DMS153 (cell line): ENCODE results near the gene STS.

Experiments used
- DNase-seq: peaks from one replicate; lab custom pipeline; 2025; lab: John Stamatoyannopoulos, UW

STS gene, protein sequence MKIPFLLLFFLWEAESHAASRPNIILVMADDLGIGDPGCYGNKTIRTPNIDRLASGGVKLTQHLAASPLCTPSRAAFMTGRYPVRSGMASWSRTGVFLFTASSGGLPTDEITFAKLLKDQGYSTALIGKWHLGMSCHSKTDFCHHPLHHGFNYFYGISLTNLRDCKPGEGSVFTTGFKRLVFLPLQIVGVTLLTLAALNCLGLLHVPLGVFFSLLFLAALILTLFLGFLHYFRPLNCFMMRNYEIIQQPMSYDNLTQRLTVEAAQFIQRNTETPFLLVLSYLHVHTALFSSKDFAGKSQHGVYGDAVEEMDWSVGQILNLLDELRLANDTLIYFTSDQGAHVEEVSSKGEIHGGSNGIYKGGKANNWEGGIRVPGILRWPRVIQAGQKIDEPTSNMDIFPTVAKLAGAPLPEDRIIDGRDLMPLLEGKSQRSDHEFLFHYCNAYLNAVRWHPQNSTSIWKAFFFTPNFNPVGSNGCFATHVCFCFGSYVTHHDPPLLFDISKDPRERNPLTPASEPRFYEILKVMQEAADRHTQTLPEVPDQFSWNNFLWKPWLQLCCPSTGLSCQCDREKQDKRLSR

DNA sequence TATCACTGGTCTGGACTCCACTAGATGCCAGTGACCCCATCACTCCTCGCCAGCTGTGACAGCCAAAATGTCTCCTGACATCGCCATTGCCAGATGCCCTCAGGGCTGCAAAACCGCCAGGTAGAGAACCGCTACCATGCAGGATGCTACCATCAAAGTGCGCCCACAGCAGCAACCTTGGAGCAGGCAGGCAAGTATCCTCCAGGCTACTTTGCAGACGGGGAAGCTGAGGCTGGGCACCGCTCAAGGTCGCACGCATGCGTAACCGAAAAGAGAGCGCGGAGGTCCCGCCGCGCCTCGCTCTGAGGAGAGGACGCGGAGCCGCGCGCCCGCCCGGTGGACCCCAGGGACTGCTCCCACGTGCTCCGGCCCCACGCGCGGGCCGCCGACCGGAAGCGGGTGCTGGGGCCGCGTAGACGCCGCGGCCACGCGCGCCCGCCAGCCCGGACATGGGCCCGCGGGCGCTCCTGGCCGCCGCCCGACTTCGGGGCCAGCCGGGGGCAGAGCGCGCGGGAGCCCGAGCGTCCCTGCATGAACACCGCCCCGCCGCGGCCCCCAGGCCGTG is at the start of gene STS:
Gene STS (plus strand): TSS at position 300 of the 565 bp plus-strand sequence. CDS start 105,488 bp downstream, outside the sequence.
- DNase-seq: no peak

DNA sequence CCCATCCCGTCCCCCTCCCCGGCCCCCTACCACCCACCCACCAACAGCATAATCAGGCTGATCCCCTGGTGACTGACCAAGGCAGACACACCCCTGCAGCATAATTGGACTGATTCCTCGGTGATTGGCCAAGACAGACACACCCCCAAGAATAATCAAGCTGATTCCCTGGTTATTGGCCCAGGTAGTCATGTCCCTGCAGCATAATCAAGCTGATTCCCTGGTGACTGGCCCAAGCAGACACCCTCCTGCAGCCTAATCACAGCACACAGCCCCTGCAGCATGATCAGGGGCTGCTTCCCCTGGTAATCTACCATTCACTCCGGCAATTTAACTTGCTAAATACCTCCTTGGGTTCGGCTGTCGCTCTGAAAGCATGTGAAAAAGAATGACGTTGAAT is 47.5 kb upstream of the STS start:
- DNase-seq: no peak

DNA sequence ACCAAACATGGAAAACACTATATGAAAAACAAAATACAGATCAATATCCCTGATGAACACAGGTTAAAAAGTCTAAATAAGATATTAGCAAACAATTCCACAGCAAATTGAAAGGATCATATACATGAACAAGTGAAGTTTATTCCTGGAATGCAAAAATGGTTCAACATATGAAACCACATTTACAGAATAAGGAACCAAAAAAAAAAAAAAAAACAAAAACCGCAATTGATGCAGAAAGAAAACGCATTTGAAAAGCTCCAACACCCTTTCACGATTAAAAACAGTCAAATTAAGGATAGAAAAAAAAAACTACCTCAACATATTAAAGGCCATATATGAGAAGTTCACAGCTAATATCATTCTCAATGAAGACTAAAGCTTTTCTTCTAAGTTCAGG is 45.4 kb upstream of the STS start:
- DNase-seq: no peak

DNA sequence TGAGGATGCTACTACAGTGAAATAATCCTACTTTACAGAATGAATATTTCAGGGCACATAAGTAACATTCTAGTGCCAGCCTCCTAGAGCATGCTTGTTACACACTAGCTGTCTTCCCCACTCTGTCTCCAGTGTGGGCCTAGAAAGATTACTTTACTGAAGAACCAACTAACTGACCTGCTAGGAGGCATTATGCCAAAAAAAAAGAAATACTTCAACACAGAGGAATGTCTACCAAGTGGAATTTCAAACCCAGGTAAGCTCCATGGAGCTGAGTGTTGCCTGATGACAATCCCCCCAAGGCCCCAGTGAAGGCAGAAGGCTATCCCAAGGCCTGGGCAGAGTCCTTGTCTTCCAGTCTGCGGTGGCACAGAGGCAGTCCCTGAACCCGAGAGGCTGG is 40.9 kb upstream of the STS start:
- DNase-seq: no peak

DNA sequence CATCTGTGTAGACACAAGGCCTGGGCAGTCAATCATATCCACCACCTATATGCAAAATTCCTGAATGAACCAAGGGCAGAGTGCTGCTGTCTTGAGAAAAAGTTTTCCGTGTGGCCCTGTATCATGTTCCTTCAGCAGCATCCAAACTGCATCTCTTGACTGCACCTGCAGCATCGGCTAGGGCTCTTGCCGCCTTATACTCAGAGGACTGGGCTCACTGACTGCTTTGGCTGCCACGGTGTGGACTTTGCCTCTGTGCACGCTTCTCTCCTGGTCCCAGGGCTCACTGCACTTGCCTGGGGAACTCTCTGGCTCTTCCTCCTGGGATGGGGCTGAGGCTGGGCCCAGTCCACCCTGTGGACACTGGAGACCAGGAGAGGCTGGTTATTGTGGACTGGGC is 39.5 kb upstream of the STS start:
- DNase-seq: no peak

DNA sequence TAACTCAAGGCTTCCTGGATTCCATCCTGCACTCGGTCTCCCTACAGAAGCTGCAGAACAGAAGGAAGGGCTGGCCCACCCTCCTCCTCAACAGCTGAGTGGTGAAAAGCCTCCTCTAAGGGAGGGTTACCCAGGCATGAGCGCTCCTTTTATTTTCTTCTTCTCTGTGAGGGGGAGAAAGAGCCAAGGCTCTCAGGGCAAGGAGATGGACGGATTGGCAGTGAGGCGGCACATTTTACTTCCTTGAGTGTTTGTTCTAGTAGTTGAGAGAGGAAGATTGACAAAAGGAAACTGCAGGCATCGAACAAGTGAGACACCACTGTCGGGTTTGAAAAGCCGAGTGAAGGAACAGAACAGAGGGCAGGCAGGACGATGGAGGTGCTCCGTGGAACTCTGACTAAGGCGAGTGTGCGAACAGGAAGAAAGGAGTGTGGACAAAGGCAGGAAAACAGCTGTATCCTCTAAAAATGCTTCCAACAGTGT is 38.4 kb upstream of the STS start:
- DNase-seq: no peak

DNA sequence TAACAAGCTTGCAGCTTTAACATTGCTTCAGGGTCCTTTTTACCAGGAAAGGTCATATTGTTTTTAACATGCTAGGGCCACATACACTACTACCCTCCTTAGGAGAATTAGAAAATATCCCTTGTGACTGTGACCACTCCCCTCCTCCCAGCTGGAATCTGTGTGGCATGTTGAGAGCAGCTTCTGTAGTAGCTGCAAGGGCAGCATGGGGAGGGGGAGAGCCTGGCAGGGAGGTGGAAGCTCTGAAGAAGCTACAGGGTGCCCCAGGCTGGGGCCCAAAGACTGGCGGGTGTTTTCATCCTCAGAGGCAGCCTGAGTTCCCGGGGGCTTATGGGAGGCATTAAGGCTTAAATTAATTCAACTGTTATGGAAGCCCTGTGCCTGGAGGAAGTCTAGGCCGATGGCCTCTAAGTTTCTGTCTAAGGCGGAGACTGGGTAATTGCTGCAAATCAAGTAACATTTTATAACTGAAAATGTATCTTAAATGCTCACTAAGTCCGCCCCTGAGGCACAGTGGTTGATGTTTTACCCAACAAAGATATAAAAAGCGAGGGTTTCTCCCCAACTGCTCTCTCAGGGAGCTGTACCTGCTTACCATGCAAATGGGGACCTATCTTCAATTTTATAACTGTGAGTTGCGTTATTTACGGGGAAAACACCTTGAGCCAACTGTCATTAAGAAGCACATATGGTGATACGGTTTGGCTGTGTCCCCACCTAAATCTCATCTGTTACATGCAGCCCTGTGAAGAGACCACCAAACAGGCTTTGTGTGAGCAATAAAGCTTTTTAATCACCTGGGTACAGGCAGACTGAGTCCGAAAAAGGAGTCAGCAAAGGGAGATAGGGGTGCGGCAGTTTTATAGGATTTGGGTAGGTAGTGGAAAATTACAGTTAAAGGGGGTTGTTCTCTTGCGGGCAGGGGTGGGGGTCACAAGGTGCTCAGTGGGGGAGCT is 37.4 kb upstream of the STS start:
- no peak for DNase-seq

DNA sequence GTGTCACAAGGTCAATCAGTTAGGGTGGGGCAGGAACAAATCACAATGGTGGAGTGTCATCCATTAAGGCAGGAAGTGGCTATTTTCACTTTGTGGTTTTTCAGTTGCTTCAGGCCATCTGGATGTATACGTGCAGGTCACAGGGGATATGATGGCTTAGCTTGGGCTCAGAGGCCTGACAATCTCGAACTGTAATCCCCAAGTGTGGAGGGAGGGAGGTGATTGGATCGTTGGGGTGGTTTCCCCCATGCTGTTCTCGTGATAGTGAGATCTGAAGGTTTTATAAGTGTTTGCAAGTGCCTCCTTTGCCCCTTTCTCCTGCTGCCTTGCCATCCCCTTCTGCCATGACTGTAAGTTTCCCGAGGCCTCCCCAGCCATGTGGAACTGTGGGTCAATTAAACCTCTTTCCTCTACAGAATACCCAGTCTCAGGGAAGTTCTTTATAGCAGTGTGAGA is 36.7 kb upstream of the STS start:
- DNase-seq: no peak

DNA sequence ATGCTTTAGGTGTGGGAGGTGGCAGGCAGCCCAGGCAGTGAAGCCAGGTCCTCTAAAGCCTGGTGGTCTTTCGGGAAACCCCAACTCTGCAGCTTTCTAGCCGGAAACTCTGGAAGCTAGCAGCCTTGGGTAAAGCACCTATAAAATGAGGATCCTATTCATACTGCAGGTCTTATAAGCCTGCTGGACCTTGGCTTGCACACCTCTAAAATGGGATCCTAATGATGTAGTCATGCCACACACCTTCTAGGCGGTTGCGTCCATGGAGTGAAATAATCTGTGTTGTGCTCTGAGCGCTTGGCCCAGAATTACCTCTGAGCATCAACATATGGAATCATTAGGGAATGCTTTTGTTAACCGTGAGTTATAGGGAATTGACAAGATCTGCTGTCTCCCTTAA is 36.0 kb upstream of the STS start:
- DNase-seq: no peak

DNA sequence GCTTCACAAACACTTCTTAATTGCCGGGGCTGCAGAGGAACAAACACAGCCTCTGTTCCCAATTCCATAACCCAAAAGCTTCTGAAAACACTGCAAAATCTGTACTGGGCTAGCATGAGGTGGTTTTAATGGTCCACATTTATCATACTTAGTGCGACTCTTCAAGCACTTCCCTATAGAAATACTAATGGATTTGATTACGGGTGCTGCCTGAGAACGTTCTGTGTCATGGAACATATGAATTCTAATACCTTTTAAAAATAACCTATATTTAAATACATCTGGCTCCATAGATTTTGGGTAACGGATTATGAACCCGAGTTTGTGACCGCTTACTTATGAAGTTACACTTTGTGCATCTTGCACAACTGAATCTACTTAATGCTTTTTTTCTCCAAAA is 35.4 kb upstream of the STS start:
- DNase-seq: no peak

DNA sequence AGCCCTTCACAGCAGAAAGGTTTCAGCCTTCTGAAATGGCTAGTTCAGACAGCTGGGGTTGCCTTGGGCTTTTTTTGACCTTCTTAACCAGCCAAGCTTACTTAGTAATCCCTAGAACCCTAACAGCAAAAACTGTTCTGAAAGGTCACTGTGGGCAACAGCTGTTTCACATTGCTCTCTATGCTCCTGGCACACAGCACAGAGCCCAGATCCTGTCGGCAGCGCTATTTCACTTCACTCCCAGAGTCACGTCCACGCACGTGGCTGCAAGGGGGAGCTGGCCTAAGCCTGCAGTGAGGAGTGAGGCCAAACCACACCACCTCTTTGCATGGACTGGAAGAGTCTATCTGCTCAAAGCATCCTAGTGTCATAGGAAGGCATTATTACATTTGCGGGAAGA is 32.0 kb upstream of the STS start:
- no peak for DNase-seq

DNA sequence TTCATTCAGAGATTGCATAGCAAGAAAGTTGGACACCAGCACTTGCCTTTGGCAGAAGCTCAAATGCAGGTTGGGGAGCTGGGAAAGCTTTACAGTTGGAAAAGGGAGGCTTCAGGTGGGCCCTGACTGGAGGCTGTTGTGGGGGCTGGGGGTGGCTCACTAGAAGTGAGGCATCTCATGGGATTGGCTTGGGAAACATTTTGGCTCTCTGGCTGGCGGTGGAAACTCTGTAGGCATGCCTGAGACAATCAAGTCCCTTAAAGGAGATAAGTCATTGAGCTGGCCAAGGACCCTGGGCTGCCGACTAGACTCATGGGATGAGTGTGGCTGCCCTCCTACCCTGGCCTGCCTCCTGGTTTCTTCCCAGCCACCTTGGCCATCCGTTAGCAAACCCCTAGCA is 31.4 kb upstream of the STS start:
- no peak for DNase-seq

DNA sequence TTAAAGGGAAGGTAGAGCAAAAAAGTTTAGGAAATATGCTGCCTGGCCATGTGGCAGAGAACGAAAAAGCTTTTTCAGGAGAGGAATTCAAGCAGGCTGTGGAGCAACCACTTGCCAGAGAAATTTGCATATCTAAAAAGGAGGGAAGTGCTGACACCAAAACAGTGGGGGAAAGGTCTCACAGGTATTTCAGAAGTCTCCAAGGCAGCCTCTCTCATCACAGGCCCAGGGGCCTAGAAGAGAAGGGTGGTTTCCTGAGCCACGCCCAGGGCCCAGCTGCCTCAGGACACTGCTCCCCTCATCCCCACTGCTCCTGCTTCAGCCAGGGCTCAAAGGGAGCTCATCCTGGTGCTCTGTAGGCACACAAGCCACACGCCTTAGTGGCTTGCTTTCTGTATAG is 29.9 kb upstream of the STS start:
- no peak for DNase-seq

DNA sequence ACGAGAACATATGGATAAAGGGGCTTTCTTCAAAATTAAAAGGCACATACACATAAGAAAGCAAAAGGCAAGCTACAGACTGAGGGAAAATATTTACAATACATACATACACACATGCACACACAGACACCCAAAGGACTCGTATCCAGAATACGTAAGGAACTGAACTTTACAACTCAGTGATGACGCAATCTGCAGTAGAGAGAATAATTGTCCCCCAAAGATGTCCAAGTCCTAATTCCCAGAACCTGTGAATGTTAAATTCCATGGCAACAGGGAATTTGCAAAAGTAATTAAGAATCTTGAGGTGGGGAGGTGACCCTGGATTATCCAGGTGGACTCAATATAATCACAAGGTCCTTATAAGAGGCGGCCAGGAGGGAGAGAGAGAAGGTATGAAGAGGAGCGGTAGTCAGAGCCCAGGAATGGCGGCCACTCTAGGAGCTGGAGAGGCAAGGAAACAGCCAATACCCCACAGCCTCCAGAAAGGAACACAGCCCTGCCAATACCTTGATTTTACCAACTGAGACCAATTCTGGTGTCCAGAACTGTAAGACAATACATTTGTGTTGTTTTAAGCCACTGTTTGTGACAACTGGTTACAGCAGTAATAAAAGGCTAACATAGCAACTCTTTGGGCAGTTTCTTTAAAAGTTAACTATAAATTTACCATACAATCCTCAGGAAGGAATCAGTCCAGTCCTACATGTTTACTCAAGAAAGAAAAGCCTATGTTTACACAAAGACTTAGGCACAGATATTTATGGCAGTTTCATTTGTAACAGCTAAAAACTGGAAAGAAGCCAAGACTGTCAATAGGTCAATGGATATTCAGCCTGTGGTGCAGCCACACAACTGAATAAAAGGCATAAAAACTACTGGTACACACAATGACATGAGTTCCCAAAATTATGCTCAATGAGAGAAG is 27.3 kb upstream of the STS start:
- DNase-seq: peak; percentile 72

DNA sequence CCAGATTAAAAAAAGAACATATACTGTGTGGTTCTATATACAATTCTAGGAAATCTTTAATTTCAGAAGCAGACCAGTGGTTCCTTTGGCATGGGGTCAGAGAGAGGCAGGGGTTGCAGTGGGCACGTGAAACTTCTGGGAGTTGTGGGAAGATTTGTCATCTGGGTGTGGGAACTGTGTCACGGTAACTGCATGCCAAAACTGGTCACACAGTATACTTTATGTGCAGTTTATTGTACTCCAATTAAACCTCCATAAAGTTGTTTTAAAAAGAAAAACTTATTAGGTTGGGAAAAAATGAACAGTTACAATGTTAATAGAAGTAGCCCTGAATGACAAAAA is 26.7 kb upstream of the STS start:
- DNase-seq: no peak

DNA sequence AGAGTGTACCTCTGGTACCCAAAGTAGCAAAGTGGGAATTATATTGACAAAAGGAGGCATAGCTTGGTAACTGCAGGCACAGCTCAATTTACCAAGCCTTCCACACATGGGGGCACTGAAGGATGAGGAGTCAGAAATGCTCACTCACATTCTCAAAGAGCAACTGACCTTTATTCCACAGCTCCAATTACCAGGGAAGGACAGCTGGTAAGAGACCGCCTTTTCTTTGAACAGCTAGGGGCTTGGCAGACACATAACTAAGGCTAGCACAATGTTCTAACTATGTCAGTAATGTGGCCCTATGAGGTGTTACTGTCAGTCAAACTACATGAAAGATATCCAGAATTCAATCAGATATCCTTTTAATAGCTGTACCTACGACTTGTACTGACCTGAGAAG is 20.5 kb upstream of the STS start:
- no peak for DNase-seq

DNA sequence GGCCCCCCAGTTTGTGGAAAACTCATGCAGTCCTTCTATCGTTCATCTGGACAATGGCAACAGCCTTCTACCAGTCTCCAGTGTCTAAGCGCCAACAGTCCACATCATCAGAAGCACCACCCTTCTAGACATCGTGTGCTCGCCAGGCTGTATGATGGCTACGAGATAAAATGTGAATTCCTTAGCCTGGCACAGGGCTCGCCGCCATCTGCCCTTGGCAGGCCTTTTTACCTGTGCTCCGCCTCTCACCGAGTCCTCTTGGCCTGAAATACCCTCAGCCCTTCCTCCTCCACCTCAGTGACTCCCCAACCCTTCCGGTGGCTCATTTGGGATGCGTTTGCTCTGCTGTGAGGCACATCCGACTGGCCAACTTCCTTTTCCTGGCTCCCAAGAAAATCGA is 15.9 kb upstream of the STS start:
- no peak for DNase-seq

DNA sequence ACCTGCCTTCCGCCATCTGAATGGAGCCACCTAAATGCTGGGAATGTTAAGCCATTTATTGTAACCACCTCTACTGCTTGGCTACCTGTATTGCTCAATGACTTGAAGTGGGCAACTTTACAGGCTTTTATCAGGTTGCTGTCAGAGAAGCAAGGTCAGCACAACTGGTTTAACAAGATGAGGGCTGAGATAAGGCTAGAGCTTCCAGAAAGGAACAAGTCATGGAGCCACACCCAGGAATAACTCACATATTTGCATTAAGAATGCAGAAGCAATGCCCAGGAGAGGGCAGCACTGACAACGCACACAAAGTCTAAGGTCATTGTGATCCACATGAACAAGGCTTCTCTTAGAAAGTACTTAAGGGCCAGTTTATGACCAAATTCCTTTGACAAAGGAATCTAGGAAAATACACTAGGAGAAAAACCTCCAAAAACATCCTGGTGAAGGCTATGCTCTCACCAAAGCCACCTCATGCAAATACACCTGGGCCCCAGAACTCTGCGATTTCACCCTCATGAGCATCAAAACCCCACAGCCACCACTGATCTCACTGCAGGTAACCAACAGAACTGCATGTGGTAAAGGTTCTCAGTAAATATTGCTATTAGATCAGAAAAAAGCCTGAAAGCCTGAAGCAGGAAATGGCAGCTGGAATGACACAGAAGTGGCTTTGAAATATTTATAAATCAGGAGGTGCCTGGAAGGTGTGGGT is 15.0 kb upstream of the STS start:
- DNase-seq: peak; percentile 61

DNA sequence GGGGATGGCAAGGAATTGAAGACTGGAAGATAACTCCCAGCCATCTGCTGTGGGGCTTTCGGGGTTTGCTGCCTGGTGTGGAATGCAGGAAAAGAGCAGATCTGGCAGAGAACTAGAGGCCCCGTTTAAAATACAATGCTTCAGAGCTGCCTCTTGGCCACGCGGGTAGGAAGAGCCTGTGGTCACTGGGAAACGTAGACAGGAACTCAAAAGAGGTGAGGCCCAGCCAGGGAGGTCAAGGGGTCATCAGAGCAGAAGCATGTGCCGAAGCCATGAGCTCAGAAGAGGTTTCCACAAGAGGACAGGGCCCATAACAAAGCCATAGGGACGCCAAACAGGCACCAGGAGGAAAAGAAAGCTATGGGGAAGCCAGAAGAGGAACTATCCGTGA is 14.5 kb upstream of the STS start:
- DNase-seq: no peak

DNA sequence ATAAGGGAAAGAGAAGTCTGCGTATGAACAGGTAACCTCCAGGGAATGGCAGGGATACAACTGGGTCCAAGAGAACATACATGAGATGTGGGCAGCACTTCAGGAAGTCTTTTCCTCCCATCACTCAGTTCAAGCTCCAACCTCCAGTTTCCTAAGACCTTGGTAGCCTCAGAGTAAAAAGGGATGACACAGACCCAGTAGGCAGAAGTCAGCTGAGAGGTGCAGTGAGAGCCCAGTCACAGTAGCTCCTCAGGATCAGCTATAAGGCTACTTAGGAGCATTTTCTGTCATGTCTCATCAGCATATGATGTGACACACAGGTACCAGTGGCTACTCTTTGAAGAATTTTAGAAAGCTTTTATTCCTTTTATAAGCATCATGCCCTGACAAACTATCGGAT is 12.5 kb upstream of the STS start:
- no peak for DNase-seq
